HG03039 (cell line): ENCODE measurements around the gene SPEN.

Source experiments
- ATAC-seq: cut with Tn5 transposase; IDR thresholded peaks from one replicate; pipeline ENCODE4 v1.9.1; 2021; ENCODE audit warnings: mild to moderate bottlenecking, moderate library complexity; ENCODE audit not compliant: unreplicated experiment

SPEN gene

GRCh38 chr1:15852036-15852827 is 4.7 kb downstream of the SPEN start:
- no peak for ATAC-seq

GRCh38 chr1:15852828-15853302 is 5.4 kb downstream of the SPEN start:
- ATAC-seq, result no peak

DNA sequence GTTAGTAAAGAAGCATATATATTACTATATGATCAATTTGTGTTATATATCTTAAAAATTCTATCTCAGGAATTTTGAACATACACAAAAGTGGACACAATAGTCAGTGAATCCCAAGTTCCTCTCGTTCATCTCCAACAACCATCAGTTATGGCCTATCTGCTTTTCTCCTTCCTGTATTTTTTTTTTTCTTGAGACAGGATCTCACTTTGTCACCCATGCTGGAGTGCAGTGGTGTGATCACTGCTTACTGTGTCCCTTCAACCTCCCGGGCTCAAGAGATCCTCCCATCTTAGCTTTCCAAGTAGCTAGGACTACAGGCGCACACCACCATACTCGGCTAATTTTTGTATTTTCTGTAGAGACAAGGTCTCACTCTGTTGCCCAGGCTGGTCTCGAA is 9.4 kb downstream of the SPEN start:
- no peak for ATAC-seq

DNA sequence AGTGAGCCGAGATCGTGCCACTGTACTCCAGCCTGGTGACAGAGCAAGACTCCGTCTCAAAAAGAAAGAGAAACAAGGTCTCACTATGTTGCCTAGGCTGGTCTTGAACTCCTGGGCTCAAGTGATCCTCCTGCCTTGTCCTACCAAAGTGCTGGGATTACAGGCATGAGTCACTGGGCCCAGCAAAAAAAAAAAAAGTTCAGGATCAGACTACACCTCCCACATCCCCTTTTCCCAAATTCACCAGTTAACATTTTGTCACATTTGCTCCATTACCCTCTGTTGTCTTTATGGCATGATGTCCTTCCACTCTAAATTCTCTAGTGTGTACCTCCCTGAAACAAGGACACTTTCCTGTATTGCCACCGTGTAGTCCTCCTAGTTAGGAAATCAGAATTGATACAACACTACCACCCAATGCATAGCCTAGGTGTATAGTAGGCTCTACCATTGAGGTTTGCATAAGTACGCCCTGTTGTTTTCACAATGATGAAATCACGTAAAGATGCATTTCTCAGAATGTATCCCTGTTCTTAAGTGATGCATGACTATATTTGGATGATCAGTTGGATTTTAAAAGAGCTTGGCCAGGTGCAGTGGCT is 10.7 kb downstream of the SPEN start:
- ATAC-seq, result no peak

GRCh38 chr1:15858672-15859372 is 11.3 kb downstream of the SPEN start:
- no peak for ATAC-seq

GRCh38 chr1:15863156-15863901 is 15.8 kb downstream of the SPEN start:
- ATAC-seq, result no peak

- no peak for ATAC-seq
These were observed 19.3 kb downstream of the SPEN start for GRCh38 chr1:15866721-15867201.

DNA sequence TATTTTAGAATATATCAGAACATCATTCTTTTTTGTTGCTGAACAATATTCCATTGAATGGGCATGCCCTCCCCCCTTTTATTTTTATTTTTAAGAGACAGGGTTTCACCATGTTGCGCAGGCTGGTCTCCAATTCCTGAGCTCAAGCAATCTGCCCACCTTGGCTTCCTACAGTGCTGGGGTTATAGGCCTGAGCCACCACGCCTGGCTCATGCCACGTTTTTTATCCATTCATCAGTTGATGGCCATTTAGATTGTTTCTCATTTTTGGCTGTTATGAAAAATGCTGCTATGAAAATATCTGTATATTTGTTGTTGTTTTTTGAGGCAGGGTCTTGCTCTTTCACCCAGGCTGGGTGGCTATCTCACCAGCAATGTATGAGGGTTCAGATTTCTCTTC is 19.8 kb downstream of the SPEN start:
- no peak for ATAC-seq

- ATAC-seq, result no peak
These were observed 21.9 kb downstream of the SPEN start for GRCh38 chr1:15869413-15869812.

DNA sequence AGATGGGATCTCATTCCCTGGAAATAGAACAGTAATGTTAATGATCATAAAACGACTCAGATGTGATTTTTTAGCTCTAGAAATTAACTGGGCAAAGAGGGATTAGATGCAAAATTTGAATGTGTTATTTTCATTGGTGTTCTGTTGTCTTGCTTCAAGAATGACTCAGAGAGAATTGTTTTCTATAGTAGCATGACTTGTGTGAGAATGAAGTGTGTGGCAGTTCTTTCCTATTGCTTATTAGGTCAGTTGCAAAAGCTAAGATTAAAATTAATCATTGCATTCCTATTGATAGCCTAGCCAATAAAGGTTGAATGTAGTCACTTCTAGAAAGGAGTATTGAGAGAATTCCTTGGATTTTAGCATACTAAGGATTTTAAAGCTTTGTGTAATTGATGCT is 22.9 kb downstream of the SPEN start:
- no peak for ATAC-seq

GRCh38 chr1:15874471-15874870 is 27.0 kb downstream of the SPEN start:
- ATAC-seq, result no peak

- no peak for ATAC-seq
These were observed 29.0 kb downstream of the SPEN start for GRCh38 chr1:15876357-15877055.

DNA sequence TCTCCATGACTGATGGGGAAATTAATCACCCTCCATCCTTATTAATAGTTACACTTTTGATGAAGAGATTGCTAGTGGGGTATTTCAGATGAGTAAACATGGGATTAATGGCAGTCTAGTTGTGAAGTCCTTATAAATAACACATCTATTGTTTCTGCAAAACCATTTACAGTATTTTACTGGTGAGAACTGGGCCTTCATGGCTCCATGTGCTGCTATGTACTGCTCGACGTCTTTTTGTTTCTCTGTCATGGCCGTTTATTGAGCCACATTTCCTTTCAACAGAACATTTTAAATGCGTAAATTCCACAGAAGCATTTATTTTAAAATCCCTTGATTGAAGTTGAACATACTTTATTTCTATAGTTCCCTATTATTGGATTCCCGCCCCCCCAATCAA is 34.5 kb downstream of the SPEN start:
- ATAC-seq, result no peak

- no peak for ATAC-seq
These were observed 35.2 kb downstream of the SPEN start for GRCh38 chr1:15882665-15883064.

DNA sequence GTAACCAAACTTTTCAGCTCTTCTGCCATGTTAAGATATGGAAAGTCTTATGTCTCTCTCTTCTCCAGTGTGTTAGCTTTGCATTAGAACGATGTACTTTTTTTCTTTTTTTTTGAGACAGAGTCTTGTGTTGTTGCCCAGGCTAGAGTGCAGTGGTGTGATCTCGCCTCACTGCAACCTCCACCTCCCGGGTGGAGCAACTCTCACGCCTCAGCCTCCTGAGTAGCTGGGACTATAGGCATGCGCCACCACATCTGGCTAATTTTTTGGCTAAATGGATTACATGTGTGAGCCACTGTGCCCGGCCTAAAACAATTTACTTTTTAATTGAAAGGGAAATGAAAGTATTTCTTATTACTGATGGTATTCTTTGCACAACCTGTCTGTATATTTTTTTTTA is 35.8 kb downstream of the SPEN start:
- ATAC-seq, result no peak

- no peak for ATAC-seq
These were observed 37.0 kb downstream of the SPEN start for GRCh38 chr1:15884477-15884876.

- no peak for ATAC-seq
These were observed 37.8 kb downstream of the SPEN start for GRCh38 chr1:15885269-15885668.

- peak; percentile 55 for ATAC-seq
These were observed 38.4 kb downstream of the SPEN start for GRCh38 chr1:15885701-15886610.

DNA sequence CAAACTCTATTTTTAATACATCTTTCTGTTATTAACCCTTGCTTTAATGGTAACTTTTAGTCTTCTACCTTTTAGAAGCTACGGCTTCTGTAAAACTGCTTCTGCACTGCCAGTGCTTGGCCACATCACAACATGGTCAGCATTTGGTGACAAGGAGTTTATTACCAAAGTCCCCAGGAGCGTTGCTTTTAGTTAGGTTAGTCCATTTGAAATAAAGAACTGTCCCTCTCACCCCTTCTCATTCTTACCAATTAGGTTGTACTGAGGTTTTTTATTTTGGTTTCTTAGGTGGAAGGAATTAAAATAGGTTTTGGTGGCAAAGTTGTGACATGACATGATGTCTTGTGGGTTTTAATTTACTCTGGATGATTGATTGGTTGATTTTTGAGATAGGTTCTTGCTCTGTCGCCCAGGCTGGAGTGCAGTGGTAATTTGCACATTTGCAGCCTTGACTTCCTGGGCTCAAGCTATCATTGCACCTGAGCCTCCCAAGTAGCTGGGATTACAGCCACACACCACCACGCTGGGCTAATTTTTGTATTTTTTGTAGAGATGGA is 39.2 kb downstream of the SPEN start:
- no peak for ATAC-seq
